Measurements from ENCODE around the gene MESP1. TPM values are rescaled to one million over a fixed set of nuclear protein-coding genes. Genes with fewer than 3 reads are reported as not detected.

The MESP1 gene
- total and polyA plus RNA-seq, 2 of the 8 experiments (the other 6 are each of a cell fraction or from before 2014, with no cell fraction given) = 0.15 to 0.23 TPM

GRCh38 chr15:89724621-89725020, 26.4 kb downstream of the MESP1 start:
- Histone ChIP-seq H3K79me1 (ENCODE audit: low read depth, low read length) (no peaks in the 10 kb centered on the region), H3K56ac (replicated peaks; ENCODE audit: insufficient read length, low read depth, low read length) (no peak overlapping the region), H3K27ac (ENCODE audit: low read depth, low read length) (no peak overlapping the region), H3K4me3 (ENCODE audit: extremely low read depth in 1 of 4, insufficient read depth in 2 of 4, low read depth in 3 of 4, low read length in 4 of 4) (no peak overlapping the region), H2BK12ac (ENCODE audit: low read depth, low read length) (no peak overlapping the region), H4K8ac (ENCODE audit: extremely low read depth, insufficient read depth, low read length) (no peak overlapping the region), H2BK5ac (ENCODE audit: low read depth, low read length) (no peak overlapping the region), H4K5ac (ENCODE audit: insufficient read length, low read depth, low read length) (no peak overlapping the region), H3K4me1 (replicated peaks in 1 of 4; ENCODE audit: control insufficient read depth in 3 of 4, insufficient read depth in 4 of 4, low read length in 3 of 4) (no peaks in the 10 kb centered on the region), H2BK120ac (replicated peaks; ENCODE audit: low read depth, low read length) (no peak overlapping the region), H3K27me3 (replicated peaks in 1 of 4; ENCODE audit: control insufficient read depth in 3 of 4, extremely low read depth in 1 of 4, insufficient read depth in 3 of 4, low read length in 3 of 4) (no peaks in the 10 kb centered on the region; a peak in 1 of 7 replicates), H3K23ac (ENCODE audit: insufficient read length) (no peak overlapping the region), H3K9me3 (ENCODE audit: insufficient read depth in 2 of 2, low read depth in 1 of 2, low read length in 1 of 2) (peaks cover 3 to 8% of the 10 kb centered on the region in 2 experiments; a peak in 2 of 4 replicates), H3K4ac (replicated peaks; ENCODE audit: insufficient read length, low read depth, low read length) (no peak overlapping the region), H3K4me2 (ENCODE audit: insufficient read depth in 1 of 2, low read depth in 2 of 2, low read length in 2 of 2) (no peak overlapping the region), H4K91ac (replicated peaks; ENCODE audit: insufficient read length, low read length) (no peak overlapping the region), H3K23me2 (ENCODE audit: low read depth, low read length) (no peaks in the 10 kb centered on the region), H3K18ac (ENCODE audit: extremely low read depth, low read length) (no peak overlapping the region), H2BK15ac (ENCODE audit: low read length) (no peak overlapping the region), H3K36me3 (ENCODE audit: control insufficient read depth in 2 of 4, insufficient read depth in 4 of 4, low read length in 3 of 4) (no peaks in the 10 kb centered on the region), H2BK20ac (ENCODE audit: low read length) (no peak overlapping the region), H4K20me1 (replicated peaks in 1 of 2; ENCODE audit: control insufficient read depth in 1 of 2, insufficient read depth in 2 of 2, low read length in 2 of 2) (no peaks in the 10 kb centered on the region), H3K9ac (replicated peaks in 1 of 4; ENCODE audit: extremely low read depth in 1 of 4, low read depth in 3 of 4, low read length in 3 of 4) (no peak overlapping the region), H3K79me2 (ENCODE audit: control insufficient read depth in 1 of 2, insufficient read depth in 2 of 2, low read length in 2 of 2) (no peaks in the 10 kb centered on the region), H2AFZ (ENCODE audit: low read length) (no peak overlapping the region), H2AK5ac (ENCODE audit: low read depth, low read length) (no peak overlapping the region), H3K14ac (ENCODE audit: insufficient read length) (no peak overlapping the region)
- ChIA-PET CTCF (ENCODE audit: partially characterized antibody) (no interaction called here), POLR2A (ENCODE audit: partially characterized antibody) (interaction anchor here (0.9 kb wide), 1 partner anchor 23 kb away, joined by 3 read pairs; no protein-coding TSS in a partner anchor)
- FAIRE-seq (no peak), DNase-seq (ENCODE audit: low read depth in 1 of 2, low spot score in 2 of 2) (no peak)
- 100% methylated on average over 1 of the region's 1 CpG; no CpG with 5 or more reads in 1 of the 2 experiments for WGBS, 2 experiments (ENCODE audit: extremely low coverage in 1 of 2, insufficient coverage in 1 of 2, insufficient read length in 1 of 2, insufficient replicate concordance in 2 of 2, low coverage in 1 of 2, low lambda C conversion rate in 2 of 2, missing lambda C conversion rate in 1 of 2)
- no peak for TF ChIP-seq SP1 (IDR thresholded peaks at IDR 0.05; ENCODE audit: low read depth, low read length)
- no peak for TF ChIP-seq POLR2A (IDR thresholded peaks at IDR 0.05; ENCODE audit: control extremely low read depth in 1 of 2, low read depth in 2 of 2, low read length in 2 of 2)
- no peak for TF ChIP-seq SUZ12 (IDR thresholded peaks at IDR 0.05; ENCODE audit: low read length)
- TF ChIP-seq YY1 (IDR thresholded peaks at IDR 0.05; ENCODE audit: low read depth, low read length) = no peak
- TF ChIP-seq JUND (IDR thresholded peaks at IDR 0.05; ENCODE audit: low read length) = no peak
- TF ChIP-seq HDAC6 (IDR thresholded peaks at IDR 0.05; ENCODE audit: low read depth, low read length) = no peak
- TF ChIP-seq GTF2F1 (IDR thresholded peaks at IDR 0.05; ENCODE audit: borderline replicate concordance, low read depth, low read length) = no peak
- no peak for TF ChIP-seq EZH2 (IDR thresholded peaks at IDR 0.05; ENCODE audit: low read depth, low read length, severe bottlenecking)
- no peak for TF ChIP-seq CBX5 (IDR thresholded peaks at IDR 0.05; ENCODE audit: low read depth, low read length)
- no peak for TF ChIP-seq CHD1 (IDR thresholded peaks at IDR 0.05; ENCODE audit: low read depth, low read length)
- TF ChIP-seq CEBPB (IDR thresholded peaks at IDR 0.05; ENCODE audit: low read depth, low read length) = no peak
- no peak for TF ChIP-seq E2F6 (IDR thresholded peaks at IDR 0.05)
- no peak for TF ChIP-seq KDM4A (IDR thresholded peaks at IDR 0.05; ENCODE audit: low read depth, low read length, severe bottlenecking)
- TF ChIP-seq SIN3A (conservative IDR thresholded peaks at IDR 0.05 in 1 of 2, IDR thresholded peaks at IDR 0.05 in 1 of 2; ENCODE audit: low read depth in 1 of 2, low read length in 2 of 2) = no peak
- no peak for TF ChIP-seq SIX5 (IDR thresholded peaks at IDR 0.05; ENCODE audit: low read depth, low read length)
